SU-DHL-6 (cell line): ENCODE data around the gene NDUFA3.

Experiments
- CTCF ChIP-seq: fragments of 200-600 bp; sonication (generic); IDR thresholded peaks from one replicate; pipeline ENCODE4 v1.5.1; 2017; ENCODE audit warnings: antibody characterized with exemption, mild to moderate bottlenecking, low read length, moderate library complexity; ENCODE audit not compliant: insufficient read depth, poor library complexity, severe bottlenecking
- EZH2phosphoT487 ChIP-seq: fragments of 200-600 bp; sonication (generic), shearing (Covaris generic); conservative IDR thresholded peaks from 2 replicates; pipeline ENCODE4 v1.6.1; 2018; ENCODE audit warnings: mild to moderate bottlenecking, antibody characterized with exemption, low read length, moderate library complexity, mixed read lengths

DNA sequence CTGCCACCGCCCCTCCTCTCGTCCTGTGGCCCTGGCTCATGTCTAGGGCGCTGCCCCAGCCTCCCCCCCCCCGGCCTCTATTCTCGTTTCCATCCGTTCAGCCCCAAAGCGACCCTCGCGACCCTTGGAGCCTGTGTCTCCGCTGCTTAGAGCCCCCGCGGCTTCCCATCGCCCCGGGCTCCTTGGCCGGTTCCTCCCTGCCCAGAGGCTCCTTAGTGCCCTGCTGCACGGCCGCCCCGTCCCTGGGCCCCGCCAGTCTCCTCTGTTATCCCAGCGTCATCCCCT lies 25.7 kb downstream of the NDUFA3 start:
- TF ChIP-seq CTCF (no peak), EZH2phosphoT487 (no peak)
